SHP77 treated with DMSO at 0.1 percent for 48 hours (cell line): Measurements from ENCODE around the gene PECR.
A peak's percentile ranks its signal among the peaks of the same experiment; 100 is the strongest.

Experiments used
- DNase-seq: peaks from one replicate; lab custom pipeline; 2025; lab: John Stamatoyannopoulos, UW

Gene PECR

DNA sequence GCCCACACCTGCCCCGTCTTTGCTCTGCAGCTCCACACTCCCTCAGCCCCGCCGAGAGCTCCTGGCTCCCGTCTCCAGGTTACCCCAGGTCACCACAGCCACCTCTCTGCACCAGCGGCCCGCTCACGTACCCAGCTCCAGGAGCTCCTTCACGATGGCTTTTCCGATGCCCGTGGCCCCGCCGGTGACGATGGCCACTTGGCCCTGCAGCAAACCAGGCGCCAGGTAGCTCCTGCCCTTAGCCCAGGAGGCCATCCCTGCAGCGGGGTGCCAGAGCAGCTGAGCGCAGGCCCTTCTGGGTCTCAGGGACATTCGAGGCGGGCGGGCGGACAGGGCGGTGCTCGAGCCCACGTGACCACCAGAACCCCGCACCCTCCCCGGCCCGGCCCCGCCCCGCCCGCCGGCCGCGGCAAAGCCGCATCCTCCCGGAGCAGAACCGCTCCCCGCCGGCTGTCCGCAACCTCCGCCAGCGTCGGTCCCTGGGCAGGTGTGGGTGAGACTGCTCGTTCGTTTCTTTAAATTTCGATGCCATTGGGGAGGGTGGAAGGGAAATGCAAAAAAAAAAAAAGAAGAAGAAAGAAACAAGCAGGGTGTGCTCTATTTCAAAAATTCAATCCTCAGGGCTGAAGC lies at the start of gene PECR, which contains the start of gene TMEM169:
Gene PECR, minus strand, starts transcription at position 323 of the 630 bp plus-strand sequence. Its CDS starts 68 bp downstream, at position 255.
Gene TMEM169, plus strand, starts transcription at position 433 of the 630 bp plus-strand sequence. CDS start 14,045 bp downstream, outside the sequence.
- peak; percentile 26 for DNase-seq

DNA sequence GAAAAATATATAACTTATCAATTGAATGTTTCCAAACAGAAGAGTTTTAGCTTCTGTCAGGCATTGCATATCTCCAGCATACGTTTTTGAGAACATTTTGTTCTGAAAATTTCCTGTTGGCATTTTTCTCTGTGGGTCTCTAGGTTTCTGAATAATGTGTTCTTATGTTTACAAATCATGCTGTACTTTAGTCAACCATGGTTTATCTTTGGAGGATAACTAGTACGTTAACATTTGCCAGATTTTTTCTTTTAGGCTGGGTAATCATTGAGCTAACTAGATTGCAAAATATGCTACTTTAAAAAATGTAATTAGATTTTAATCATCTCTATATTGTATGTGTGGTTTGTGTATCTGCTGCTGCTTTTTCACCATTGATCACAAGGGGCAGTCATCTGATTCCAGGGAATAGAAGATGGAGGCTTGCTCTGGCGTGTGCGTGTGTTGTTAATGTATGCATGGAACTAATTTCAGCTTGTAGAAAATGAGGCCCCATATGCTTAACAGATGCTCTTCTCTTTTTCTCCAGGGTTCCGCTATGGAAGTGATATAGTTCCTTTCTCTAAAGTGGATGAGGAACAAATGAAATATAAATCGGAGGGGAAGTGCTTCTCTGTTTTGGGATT lies 48.9 kb upstream of the PECR start:
- DNase-seq: no peak

DNA sequence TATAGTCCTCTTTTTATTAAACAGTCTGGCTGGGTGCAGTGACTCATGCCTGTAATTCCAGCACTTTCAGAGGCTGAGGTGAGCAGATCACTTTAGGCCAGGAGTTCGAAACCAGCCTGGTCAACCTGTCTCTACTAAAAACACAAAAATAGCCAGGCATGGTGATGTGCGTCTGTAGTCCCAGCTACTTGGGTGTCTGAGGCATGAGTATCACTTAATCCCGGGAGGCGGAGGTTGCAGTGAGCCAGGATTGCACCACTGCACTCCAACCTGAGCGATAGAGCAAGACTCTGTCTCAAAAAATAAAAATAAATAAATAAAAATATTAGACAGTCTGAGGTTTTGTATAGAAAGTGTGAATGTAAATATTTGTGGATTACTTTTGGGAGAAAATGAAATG lies 45.3 kb upstream of the PECR start:
- DNase-seq: no peak

GRCh38 chr2:216121255-216121654 lies 39.6 kb upstream of the PECR start:
- no peak for DNase-seq

DNA sequence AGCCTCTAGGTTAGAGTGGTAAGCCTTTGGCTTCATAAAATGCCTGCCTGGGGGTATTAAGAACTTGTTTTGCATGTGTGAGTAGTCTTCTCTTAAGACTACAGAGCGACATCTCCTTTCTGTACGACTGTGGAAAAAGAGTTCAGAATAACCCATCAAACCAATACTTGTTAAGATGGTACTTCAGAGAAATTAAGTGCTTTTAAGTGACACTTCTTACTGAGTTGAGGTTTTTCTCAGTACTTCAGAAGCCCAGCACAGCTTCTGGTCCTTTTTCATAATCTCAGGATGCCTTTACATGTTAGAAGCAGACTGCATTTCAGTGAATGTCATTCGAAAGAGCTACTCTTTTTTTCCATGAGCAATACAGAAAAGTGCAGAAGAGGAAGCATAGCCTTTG lies 38.4 kb upstream of the PECR start:
- no peak for DNase-seq

DNA sequence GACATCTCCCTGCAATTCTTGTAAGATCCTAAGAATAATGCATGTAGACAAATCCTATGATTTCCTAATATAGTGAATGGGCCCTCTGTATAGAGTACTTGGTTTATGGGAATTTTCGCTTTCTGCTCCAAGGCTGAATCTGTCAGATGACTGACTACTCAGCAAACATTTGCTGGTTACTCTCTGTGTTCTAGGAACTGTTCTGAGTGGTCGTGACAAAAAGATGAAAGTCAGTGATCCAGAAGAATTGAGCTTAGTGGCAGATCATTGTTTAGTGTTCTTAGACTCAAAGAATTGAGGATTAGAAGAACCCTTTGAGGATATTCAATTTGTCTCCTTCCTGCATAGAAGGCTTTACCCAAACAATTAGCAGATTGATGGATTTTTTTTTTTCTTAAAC lies 37.5 kb upstream of the PECR start:
- DNase-seq: no peak

- no peak for DNase-seq
Measured at GRCh38 chr2:216118474-216118873, 36.9 kb upstream of the PECR start.

DNA sequence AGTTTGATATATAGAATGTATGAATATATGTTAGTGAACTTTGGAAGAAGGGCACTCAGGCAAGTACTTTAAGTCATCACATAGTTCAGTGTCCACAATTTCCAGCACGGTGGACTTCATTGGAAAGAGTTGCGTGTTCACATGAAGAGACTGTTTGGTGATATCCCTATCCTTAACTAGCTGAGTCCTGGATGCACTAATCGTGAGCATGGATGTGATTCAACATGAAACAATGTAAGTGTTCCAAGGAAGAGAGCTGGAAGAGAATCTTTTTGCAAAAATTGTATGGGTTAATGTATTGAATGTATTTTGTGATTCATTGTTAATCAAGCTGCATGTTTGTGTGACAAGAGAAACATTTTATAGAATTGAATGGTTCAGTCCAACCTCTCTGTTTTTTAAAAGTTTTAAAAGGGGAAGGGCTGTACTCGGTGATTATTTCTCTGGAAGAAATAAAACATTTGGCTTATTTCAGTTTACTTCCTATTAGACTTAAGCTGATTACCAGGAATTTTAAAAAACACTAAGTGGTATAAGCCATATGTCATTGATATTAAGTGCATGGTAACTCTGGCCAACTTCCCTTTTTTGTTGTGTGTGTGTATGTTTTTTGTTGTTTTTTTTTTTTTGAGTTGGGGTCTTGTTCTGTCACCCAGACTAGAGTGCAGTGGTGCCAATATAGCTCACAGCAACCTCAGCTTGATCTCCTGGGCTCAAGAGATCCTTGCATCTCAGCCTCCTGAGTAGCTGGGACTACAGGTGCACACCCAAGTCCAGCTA lies 36.1 kb upstream of the PECR start:
- no peak for DNase-seq

- DNase-seq: no peak
Measured at GRCh38 chr2:216116418-216116817, 34.8 kb upstream of the PECR start.

- peak; percentile 96 for DNase-seq
Measured at GRCh38 chr2:216114714-216115531, 33.3 kb upstream of the PECR start.

GRCh38 chr2:216114382-216114713 lies 32.7 kb upstream of the PECR start:
- DNase-seq: no peak

- DNase-seq: no peak
Measured at GRCh38 chr2:216113572-216113971, 32.0 kb upstream of the PECR start.

- DNase-seq: no peak
Measured at GRCh38 chr2:216112926-216113325, 31.3 kb upstream of the PECR start.

GRCh38 chr2:216111122-216111521 lies 29.5 kb upstream of the PECR start:
- DNase-seq: no peak

DNA sequence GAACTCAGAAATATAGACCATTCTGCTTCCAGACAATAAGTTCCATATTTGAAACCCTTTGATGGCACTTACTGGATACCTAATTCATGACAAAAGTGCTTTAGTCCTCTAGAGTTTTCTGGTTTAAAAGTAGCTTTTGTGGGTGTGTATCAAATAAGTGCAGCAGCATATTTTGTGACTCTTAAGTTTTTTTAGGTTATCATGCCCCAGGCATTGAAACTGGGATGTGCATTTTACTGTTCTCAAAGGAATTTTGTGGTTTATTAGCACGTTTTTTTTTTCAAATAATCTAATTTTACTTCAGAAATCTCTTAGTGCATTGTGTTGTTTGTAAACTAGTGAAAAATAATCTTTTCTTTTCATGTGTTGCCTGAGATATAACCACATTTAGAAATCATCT lies 29.0 kb upstream of the PECR start:
- no peak for DNase-seq

DNA sequence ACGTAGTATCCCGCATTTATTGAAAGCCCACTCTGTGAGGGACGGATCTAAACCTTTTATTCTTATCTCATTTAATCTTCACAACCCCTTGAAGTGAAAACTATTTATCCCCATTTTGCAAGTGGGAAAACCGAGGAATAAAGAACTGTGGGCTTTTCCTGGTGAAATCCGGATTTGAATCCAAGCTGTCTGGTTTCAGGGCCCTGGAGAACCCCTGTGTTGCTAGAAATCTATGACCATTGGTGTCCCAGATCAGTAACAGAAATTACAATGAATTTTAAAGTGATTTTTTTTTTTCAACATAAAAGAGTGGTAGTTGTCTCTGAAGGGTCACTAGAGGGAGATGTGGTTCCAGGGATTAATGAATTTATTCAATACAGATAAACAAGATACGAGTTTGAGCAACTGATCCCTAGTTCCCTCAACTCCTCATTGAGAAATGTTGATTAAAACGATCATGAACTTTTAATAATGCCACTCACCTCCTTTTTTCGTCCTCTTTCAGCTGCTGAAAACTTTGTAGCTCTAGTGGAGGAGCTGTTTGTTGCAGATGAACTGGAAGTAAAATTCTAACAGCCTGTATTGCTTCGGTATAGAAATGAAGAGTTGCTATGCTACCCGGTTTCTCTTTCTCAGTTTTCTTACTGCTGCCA lies 28.5 kb upstream of the PECR start:
- DNase-seq: no peak

DNA sequence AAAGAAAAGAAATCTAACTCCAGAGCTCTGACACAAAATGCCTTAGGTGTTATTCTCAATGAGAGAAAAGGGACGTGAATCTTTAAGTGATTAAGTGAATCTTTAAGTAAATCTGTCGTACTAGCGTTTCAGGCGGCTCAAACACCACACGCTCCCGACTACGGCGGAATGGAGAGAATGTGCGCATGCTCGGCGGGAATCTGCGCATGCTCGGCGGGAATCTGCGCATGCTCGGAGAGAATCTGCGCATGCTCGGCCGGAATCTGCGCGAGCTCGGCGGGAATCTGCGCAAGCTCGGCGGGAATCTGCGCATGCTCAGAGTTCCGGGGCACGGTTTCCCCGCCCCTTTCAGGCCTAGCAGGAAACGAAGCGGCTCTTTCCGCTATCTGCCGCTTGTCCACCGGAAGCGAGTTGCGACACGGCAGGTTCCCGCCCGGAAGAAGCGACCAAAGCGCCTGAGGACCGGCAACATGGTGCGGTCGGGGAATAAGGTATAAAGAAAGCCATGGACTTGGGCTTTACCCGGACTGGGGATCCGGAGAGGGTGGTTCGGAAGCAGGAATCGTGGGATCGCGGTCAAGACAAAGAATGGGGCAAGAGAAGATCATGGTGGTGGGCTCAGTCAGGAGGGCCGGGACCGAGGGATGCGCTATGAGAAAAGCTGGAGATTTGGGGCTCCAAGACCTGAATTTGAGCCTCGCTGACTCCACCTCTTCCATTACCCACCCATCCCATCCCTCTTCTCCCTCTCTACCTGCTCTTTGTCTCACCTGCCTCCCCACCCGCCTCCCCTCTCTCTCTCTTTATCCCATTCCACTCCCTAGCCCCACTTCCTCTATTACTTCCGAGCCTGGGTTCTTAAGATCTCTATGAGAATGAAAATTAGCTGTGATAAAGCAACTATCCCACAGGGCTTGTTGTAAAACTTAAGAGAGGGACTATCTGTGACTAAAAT lies 27.6 kb upstream of the PECR start, which contains the start of gene XRCC5:
Gene XRCC5, plus strand, starts transcription at position 382 of the 955 bp plus-strand sequence. Its CDS starts 89 bp downstream, at position 471.
- DNase-seq: peak; percentile 82

DNA sequence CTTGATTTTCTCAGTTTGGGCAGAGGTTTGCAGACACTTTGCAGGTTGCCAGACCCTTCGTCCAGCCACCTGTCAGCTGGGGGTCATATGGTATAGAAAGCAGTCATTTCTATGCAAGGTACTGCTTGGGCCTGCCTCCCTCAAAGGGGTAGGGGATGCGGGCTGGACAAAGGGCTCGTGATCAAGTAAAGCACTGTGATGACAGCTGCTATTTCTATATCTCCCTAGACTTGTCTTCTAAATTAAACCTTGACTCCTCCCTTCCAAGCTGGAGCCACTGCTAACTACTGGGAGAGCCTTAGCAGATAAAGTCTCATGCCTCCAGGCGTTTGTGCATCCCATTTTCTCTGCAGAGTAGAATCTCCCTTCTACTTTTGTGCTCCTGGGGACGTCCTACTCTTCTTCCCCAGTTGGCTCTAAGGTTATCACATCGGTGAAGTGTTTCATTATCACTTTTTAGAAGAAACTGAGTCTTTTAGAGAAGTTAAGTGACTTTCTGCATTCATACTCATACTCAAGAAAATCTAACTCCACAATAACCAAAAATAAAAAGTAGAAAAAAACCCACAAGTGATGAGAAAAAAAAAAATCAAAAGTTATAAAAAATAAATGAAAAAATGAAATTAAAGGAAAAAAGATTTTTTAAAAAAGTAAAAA lies 26.8 kb upstream of the PECR start:
- no peak for DNase-seq

DNA sequence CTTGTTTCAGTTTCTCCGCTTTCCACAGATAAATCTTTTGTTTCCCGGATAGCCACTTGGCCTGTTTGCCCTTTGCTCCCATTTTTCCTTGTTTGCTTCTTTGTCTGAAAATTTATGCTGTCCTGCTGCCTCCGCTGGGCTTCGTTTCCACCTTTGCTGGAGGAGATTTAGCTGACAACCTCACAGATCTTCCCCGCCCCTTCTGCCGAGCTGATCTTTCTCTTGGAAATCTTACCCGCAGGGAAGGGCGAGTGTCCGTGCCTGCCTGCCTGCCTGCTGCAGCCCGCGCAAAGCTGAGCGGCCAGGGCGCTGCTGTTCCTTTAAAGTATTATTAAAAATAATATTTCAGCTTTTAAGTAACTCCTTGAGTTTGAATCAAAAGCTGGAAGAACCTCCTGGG lies 26.2 kb upstream of the PECR start:
- no peak for DNase-seq

GRCh38 chr2:216107320-216107719 lies 25.7 kb upstream of the PECR start:
- DNase-seq: no peak
